ENCODE results near the gene ITGA5. TPM values are rescaled to one million over a fixed set of nuclear protein-coding genes. Genes with fewer than 3 reads are reported as not detected.

ITGA5 gene
- total and polyA plus RNA-seq, 9 of the 15 experiments (the other 6 are each of a cell fraction or from before 2014, with no cell fraction given), result 9.1 to 82.1 (median 47.4) TPM

- ATAC-seq, result no peak
- FAIRE-seq, result peak; percentile 29
- ChIA-PET CTCF (ENCODE audit: low intra/inter-chr PET ratio) (interaction anchor here (0.9 kb wide), 1 partner anchor 46 kb away, joined by 4 read pairs; no protein-coding TSS in a partner anchor), POLR2A (interaction anchor here (0.6 to 1.9 kb wide), 9 partner anchors 10 to 79 kb away, joined by 3 to 5 read pairs (median 4); no protein-coding TSS in a partner anchor)
- peak overlapping the region; percentile 65 for H3K27ac ChIP-seq (ENCODE audit: extremely low read depth, low read depth, low read length)
- no peaks in the 10 kb centered on the region; the same call in 1 of the 2 replicates for H4K20me1 ChIP-seq (replicated peaks; ENCODE audit: control insufficient read depth, insufficient read depth, low read length)
- H3K79me2 ChIP-seq (ENCODE audit: control insufficient read depth, insufficient read depth, low read length), result peaks cover 61% of the 10 kb centered on the region
- no peak overlapping the region for H2AFZ ChIP-seq (ENCODE audit: low read depth, low read length)
- H3K9ac ChIP-seq (ENCODE audit: insufficient read depth in 1 of 2, low read depth in 2 of 2, low read length in 2 of 2), result peak overlapping the region; percentile 45 to 84; a peak in 3 of 4 replicates
- H3K4me3 ChIP-seq, result no peak overlapping the region
- peak overlapping the region; percentile 59 for H3K4me2 ChIP-seq (ENCODE audit: insufficient read depth, low read length)
- no peaks in the 10 kb centered on the region for H3K27me3 ChIP-seq (ENCODE audit: control insufficient read depth in 2 of 2, insufficient read depth in 2 of 2, low read length in 2 of 2)
- peaks cover 3% of the 10 kb centered on the region for H3K9me1 ChIP-seq (ENCODE audit: control insufficient read depth, insufficient read depth, low read length)
- BruUV-seq (replicated peaks), result no TSS peak
- intact Hi-C loops (cut with micrococcal nuclease), result no loop called here
- H3K9me3 ChIP-seq (replicated peaks; ENCODE audit: control insufficient read depth, insufficient read depth, low read depth, low read length), result no peaks in the 10 kb centered on the region
- peaks cover 48% of the 10 kb centered on the region; the same call in 2 of the 3 replicates for H3K36me3 ChIP-seq (ENCODE audit: control insufficient read depth, insufficient read depth, low read length)
- DNase-seq (ENCODE audit: extremely low read depth in 1 of 4, low spot score in 3 of 4), result peak in 3 of 4 experiments; percentile 42 to 47 (median 45)
- H3K4me1 ChIP-seq (replicated peaks in 1 of 2; ENCODE audit: control insufficient read depth in 2 of 2, insufficient read depth in 2 of 2, low read length in 2 of 2), result peaks cover 50 to 51% of the 10 kb centered on the region in 2 experiments
- in situ Hi-C loops (cut with MboI), result loop anchor here (10.0 kb wide), 1 partner anchor 52 kb away; no protein-coding TSS in a partner anchor
- WGBS (ENCODE audit: insufficient coverage, low coverage, missing lambda C conversion rate), result 75% methylated on average over 7 of the region's 8 CpGs
- TF ChIP-seq ZNF41 (CRISPR knock-in tag; conservative IDR thresholded peaks at IDR 0.05) (no peak), ARID3A (IDR thresholded peaks at IDR 0.05; ENCODE audit: borderline replicate concordance, low read depth, low read length) (no peak), MAX (CRISPR knock-in tag; IDR thresholded peaks at IDR 0.05) (no peak), ZBTB7A (IDR thresholded peaks at IDR 0.05; ENCODE audit: borderline replicate concordance, control insufficient read depth, low read depth, low read length) (0 out of 2 replicates have a peak, but pooled peaks have one; percentile 10), RAD21 (CRISPR knock-in tag; conservative IDR thresholded peaks at IDR 0.05 in 1 of 2, IDR thresholded peaks at IDR 0.05 in 1 of 2) (no peak), NR1H2 (CRISPR knock-in tag; IDR thresholded peaks at IDR 0.05) (no peak), KAT8 (IDR thresholded peaks at IDR 0.05; ENCODE audit: low read depth) (no peak), ZNF384 (IDR thresholded peaks at IDR 0.05; ENCODE audit: low read depth, low read length) (no peak), ZNF592 (IDR thresholded peaks at IDR 0.05) (peak; percentile 30; the same call in 1 of the 2 replicates), NBN (IDR thresholded peaks at IDR 0.05; ENCODE audit: low read depth) (no peak), NR0B1 (IDR thresholded peaks at IDR 0.05; ENCODE audit: partially characterized antibody) (no peak), PML (IDR thresholded peaks at IDR 0.05; ENCODE audit: low read length) (no peak), SNIP1 (IDR thresholded peaks at IDR 0.05; ENCODE audit: low read depth) (no peak)
Observed at GRCh38 chr12:54392485-54393206, 26.4 kb downstream of the ITGA5 start.
